ENCODE data around the gene SH3BP2.

DNA sequence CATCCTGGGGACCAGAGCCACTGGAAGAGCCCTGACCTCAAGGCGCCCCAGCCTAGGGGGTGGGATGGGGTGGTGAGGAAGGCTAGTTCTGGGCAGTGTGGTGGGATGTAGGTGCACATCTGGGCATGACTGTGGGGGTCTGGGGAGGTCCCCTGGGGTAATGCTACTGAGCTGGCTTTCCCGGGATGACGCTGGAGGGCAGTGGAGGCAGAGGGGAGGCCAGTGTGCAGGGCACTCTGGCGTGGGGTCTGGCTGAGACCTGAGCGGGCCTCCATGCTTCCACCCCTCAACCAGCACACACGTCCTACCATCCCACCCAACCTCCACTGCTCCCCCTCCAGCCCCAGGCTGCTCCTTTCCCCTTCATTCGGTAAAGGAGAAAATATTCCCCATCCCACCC, 4.8 kb upstream of the SH3BP2 start:
- TF ChIP-seq, protein P1, sequence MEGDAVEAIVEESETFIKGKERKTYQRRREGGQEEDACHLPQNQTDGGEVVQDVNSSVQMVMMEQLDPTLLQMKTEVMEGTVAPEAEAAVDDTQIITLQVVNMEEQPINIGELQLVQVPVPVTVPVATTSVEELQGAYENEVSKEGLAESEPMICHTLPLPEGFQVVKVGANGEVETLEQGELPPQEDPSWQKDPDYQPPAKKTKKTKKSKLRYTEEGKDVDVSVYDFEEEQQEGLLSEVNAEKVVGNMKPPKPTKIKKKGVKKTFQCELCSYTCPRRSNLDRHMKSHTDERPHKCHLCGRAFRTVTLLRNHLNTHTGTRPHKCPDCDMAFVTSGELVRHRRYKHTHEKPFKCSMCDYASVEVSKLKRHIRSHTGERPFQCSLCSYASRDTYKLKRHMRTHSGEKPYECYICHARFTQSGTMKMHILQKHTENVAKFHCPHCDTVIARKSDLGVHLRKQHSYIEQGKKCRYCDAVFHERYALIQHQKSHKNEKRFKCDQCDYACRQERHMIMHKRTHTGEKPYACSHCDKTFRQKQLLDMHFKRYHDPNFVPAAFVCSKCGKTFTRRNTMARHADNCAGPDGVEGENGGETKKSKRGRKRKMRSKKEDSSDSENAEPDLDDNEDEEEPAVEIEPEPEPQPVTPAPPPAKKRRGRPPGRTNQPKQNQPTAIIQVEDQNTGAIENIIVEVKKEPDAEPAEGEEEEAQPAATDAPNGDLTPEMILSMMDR (conservative IDR thresholded peaks at IDR 0.05; ENCODE audit: low read length): no peak
- TF ChIP-seq EZH2phosphoT487 (IDR thresholded peaks at IDR 0.05; ENCODE audit: borderline replicate concordance, low read depth, low read length): no peak

Measured in OCI-LY7 (cell line).